SK-N-MC (cell line): ENCODE results near the gene ACE.

Experiments used
- DNase-seq: peaks from one replicate; pipeline ENCODE4 v3.0.0-alpha.2; 2011; ENCODE audit warnings: low read depth, low spot score
- H3K27ac ChIP-seq: fragments of 200-600 bp; sonication (generic); 2 replicates; pipeline ENCODE4 v1.5.1; 2016; ENCODE audit warnings: mixed run types
- H3K36me3 ChIP-seq: fragments of 200-600 bp; sonication (generic); 2 replicates; pipeline ENCODE4 v1.6.1; 2017; ENCODE audit warnings: antibody characterized with exemption, low read length, mixed read lengths; ENCODE audit not compliant: insufficient read depth
- H3K4me3 ChIP-seq: fragments of 200-600 bp; sonication (generic); 2 replicates; pipeline ENCODE4 v1.5.1; 2016
- H3K9ac ChIP-seq: fragments of 200-600 bp; sonication (generic); 2 replicates; pipeline ENCODE4 v1.8.0; 2017; ENCODE audit warnings: mixed run types, mixed read lengths; ENCODE audit not compliant: insufficient read length
- H3K9me3 ChIP-seq: fragments of 200-600 bp; sonication (generic); 2 replicates; pipeline ENCODE4 v1.6.1; 2017; ENCODE audit warnings: low read depth, mild to moderate bottlenecking, antibody characterized with exemption, low read length, moderate library complexity, mixed read lengths
- EZH2 ChIP-seq: fragments of 200-600 bp; sonication (generic); IDR thresholded peaks from one replicate; pipeline ENCODE4 v1.6.1; 2017; ENCODE audit warnings: antibody characterized with exemption
- FOXP2 ChIP-seq: optimal IDR thresholded peaks from 2 replicates; pipeline ENCODE3; 2011; ENCODE audit warnings: mild to moderate bottlenecking, moderate library complexity; ENCODE audit not compliant: insufficient read depth; ENCODE audit errors: extremely low read length, control extremely low read depth
- POLR2AphosphoS5 ChIP-seq: IDR thresholded peaks from 2 replicates; pipeline ENCODE4 v1.6.1; 2012; ENCODE audit warnings: mild to moderate bottlenecking, low read depth, low read length, borderline replicate concordance

The ACE gene

GRCh38 chr17:63544467-63545301, 67.8 kb downstream of the ACE start:
- H3K36me3 ChIP-seq, result no peaks in the 10 kb centered on the region
- no peak overlapping the region for H3K27ac ChIP-seq
- no peak overlapping the region for H3K9ac ChIP-seq
- TF ChIP-seq FOXP2 (no peak), POLR2AphosphoS5 (no peak), EZH2 (no peak)
- no peaks in the 10 kb centered on the region for H3K9me3 ChIP-seq
- no peak overlapping the region for H3K4me3 ChIP-seq
- DNase-seq, result no peak

- no peaks in the 10 kb centered on the region for H3K36me3 ChIP-seq
- H3K27ac ChIP-seq, result no peak overlapping the region
- no peak overlapping the region for H3K9ac ChIP-seq
- no peak for TF ChIP-seq POLR2AphosphoS5
- TF ChIP-seq FOXP2, result no peak
- TF ChIP-seq EZH2, result no peak
- no peaks in the 10 kb centered on the region for H3K9me3 ChIP-seq
- no peak for DNase-seq
- no peak overlapping the region for H3K4me3 ChIP-seq
Observed at GRCh38 chr17:63546308-63547082, 69.6 kb downstream of the ACE start.

GRCh38 chr17:63547083-63547523, 70.2 kb downstream of the ACE start:
- no peaks in the 10 kb centered on the region for H3K9me3 ChIP-seq
- no peak overlapping the region for H3K27ac ChIP-seq
- peaks cover under 1% of the 10 kb centered on the region; the same call in 1 of the 2 replicates for H3K36me3 ChIP-seq
- H3K4me3 ChIP-seq, result no peak overlapping the region
- H3K9ac ChIP-seq, result no peak overlapping the region
- no peak for DNase-seq
- TF ChIP-seq POLR2AphosphoS5 (no peak), FOXP2 (no peak), EZH2 (no peak)
